ENCODE measurements around the gene C15orf40. TPM values are rescaled to one million over a fixed set of nuclear protein-coding genes. Genes with fewer than 3 reads are reported as not detected.
"Not testable (repeated sequence)": the region's sequence is repeated elsewhere in the genome, so short reads cannot be mapped to it uniquely, and the experiment has no call there.

Gene C15orf40
- total RNA-seq, 4 donors from 2014 or later: 9.7 to 31.6 (median 22.4) TPM

DNA sequence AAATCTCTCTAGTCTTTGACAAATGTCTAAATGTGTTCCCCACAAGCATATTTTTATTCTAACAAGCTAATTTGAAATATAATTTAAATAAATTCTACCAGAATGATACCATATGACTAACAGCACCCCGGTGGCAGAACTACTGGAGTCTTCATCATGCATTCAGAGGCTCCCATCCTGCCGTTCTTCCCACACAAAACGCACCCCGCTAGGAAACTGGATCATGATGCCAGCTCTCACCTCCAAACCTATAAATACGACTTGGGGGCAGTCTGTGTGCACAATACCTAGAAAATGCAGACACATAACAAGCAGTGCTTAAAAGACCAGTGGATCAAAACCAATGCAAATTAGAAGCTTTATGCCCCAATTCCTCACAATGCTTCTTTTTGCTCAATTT lies 67.4 kb downstream of the C15orf40 start:
- TF ChIP-seq POLR2A (IDR thresholded peaks at IDR 0.05): no peak
- TF ChIP-seq, protein P1, sequence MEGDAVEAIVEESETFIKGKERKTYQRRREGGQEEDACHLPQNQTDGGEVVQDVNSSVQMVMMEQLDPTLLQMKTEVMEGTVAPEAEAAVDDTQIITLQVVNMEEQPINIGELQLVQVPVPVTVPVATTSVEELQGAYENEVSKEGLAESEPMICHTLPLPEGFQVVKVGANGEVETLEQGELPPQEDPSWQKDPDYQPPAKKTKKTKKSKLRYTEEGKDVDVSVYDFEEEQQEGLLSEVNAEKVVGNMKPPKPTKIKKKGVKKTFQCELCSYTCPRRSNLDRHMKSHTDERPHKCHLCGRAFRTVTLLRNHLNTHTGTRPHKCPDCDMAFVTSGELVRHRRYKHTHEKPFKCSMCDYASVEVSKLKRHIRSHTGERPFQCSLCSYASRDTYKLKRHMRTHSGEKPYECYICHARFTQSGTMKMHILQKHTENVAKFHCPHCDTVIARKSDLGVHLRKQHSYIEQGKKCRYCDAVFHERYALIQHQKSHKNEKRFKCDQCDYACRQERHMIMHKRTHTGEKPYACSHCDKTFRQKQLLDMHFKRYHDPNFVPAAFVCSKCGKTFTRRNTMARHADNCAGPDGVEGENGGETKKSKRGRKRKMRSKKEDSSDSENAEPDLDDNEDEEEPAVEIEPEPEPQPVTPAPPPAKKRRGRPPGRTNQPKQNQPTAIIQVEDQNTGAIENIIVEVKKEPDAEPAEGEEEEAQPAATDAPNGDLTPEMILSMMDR (IDR thresholded peaks at IDR 0.05): no peak
- intact Hi-C loops (cut with DNase I): no loop called here
- no peaks in the 10 kb centered on the region for H3K9me3 ChIP-seq
- no peaks in the 10 kb centered on the region for H3K27me3 ChIP-seq
- H3K4me3 ChIP-seq (replicated peaks in 1 of 3): no peak overlapping the region
- DNase-seq: no peak
- no peaks in the 10 kb centered on the region for H3K36me3 ChIP-seq
- H3K4me1 ChIP-seq: peaks cover 42 to 57% of the 10 kb centered on the region in 2 donors
- peak overlapping the region; percentile 87 to 93 (median 89) for H3K27ac ChIP-seq
- WGBS, 2 donors: 66 to 67% methylated on average over 5 of the region's 5 CpGs

GRCh38 chr15:82943176-82943575 lies 68.3 kb downstream of the C15orf40 start:
- H3K27ac ChIP-seq: peak overlapping the region; percentile 87 to 93 (median 89)
- WGBS, 2 donors: 68 to 72% methylated on average over 3 of the region's 3 CpGs
- no peaks in the 10 kb centered on the region for H3K27me3 ChIP-seq

GRCh38 chr15:82942691-82943090 lies 68.7 kb downstream of the C15orf40 start:
- 43 to 51% methylated on average over 8 of the region's 8 CpGs for WGBS, 2 donors
- Histone ChIP-seq H3K27me3 (no peaks in the 10 kb centered on the region), H3K9me3 (no peaks in the 10 kb centered on the region), H3K27ac (peak overlapping the region; percentile 87 to 93 (median 89)), H3K4me1 (peaks cover 40 to 49% of the 10 kb centered on the region in 2 donors), H3K36me3 (no peaks in the 10 kb centered on the region), H3K4me3 (replicated peaks in 1 of 3) (no peak overlapping the region)
- DNase-seq: peak; percentile 97
- TF ChIP-seq, protein P1 (IDR thresholded peaks at IDR 0.05): no peak
- TF ChIP-seq POLR2A (IDR thresholded peaks at IDR 0.05): peak in 1 of 2 donors; percentile 73
- intact Hi-C loops (cut with DNase I): no loop called here

More at GRCh38 chr15:82943176-82943575, 68.3 kb downstream of the C15orf40 start:
- Histone ChIP-seq H3K4me3 (replicated peaks in 1 of 3) (no peak overlapping the region), H3K4me1 (peaks cover 39 to 49% of the 10 kb centered on the region in 2 donors), H3K9me3 (no peaks in the 10 kb centered on the region), H3K36me3 (no peaks in the 10 kb centered on the region)
- DNase-seq: no peak
- intact Hi-C loops (cut with DNase I): no loop called here
- TF ChIP-seq, protein P1 (IDR thresholded peaks at IDR 0.05): no peak
- no peak for TF ChIP-seq POLR2A (IDR thresholded peaks at IDR 0.05)

GRCh38 chr15:82939678-82940077 lies 71.8 kb downstream of the C15orf40 start:
- H3K27me3 ChIP-seq; H3K9me3 ChIP-seq; DNase-seq; H3K36me3 ChIP-seq; H3K4me3 ChIP-seq (replicated peaks in 1 of 3); H3K27ac ChIP-seq; intact Hi-C loops (cut with DNase I): not testable (repeated sequence)
- 96 to 97% methylated on average over 6 of the region's 6 CpGs for WGBS, 2 donors
- H3K4me1 ChIP-seq: peaks cover 31 to 36% of the 10 kb centered on the region in 2 donors

Other genes with a start within 250 kb of the C15orf40 start
- 1 to 10 TPM in 1 of 4 donors, under 1 TPM in 3; 0.13 to 1.6 (median 0.69) TPM for gene FSD2, start 205.6 kb downstream of the C15orf40 start, total RNA-seq
- 10 to 100 TPM in 3 of 4 donors, 1 to 10 TPM in 1; 8.8 to 12.2 (median 11.8) TPM for gene WHAMM, start 202.0 kb downstream of the C15orf40 start, total RNA-seq
- 100 to 1,000 TPM in 2 of 4 donors, 10 to 100 TPM in 2; 89.1 to 211 (median 122) TPM for gene HOMER2, start 58.9 kb downstream of the C15orf40 start, total RNA-seq
- 10 to 100 TPM; 18.7 to 24.0 (median 22.0) TPM for gene RAMAC, start 25.4 kb downstream of the C15orf40 start, total RNA-seq
- 10 to 100 TPM; 84.7 to 99.3 (median 94.5) TPM for gene BTBD1, start 55.6 kb upstream of the C15orf40 start, total RNA-seq
- gene TM6SF1, start 96.0 kb upstream of the C15orf40 start, total RNA-seq: 10 to 100 TPM in 3 of 4 donors, 1 to 10 TPM in 1; 7.8 to 19.9 (median 12.8) TPM
- gene HDGFL3, start 196.2 kb upstream of the C15orf40 start, total RNA-seq: 10 to 100 TPM; 26.8 to 53.2 (median 41.5) TPM